HepG2 (cell line): Measurements from ENCODE around the gene EPHA1. TPM values are rescaled to one million over a fixed set of nuclear protein-coding genes. Genes with fewer than 3 reads are reported as not detected.

Experiments
- CBX1 ChIP-seq: IDR thresholded peaks from one replicate; pipeline ENCODE4 v1.6.1; 2016; ENCODE audit warnings: antibody characterized with exemption, low read depth
- FOXK2 ChIP-seq: fragments of 450-650 bp; IDR thresholded peaks from 2 replicates; pipeline ENCODE4 v1.6.1; 2016
- MXI1 ChIP-seq: IDR thresholded peaks from 3 replicates; pipeline ENCODE4 v1.6.1; 2012; ENCODE audit warnings: low read depth, low read length, inconsistent platforms, borderline replicate concordance
- ZFP82 ChIP-seq: sonication (generic); formaldehyde crosslinking; IDR thresholded peaks from 2 replicates; pipeline ENCODE4 v1.5.1; 2020; ENCODE audit warnings: mild to moderate bottlenecking, missing genetic modification reagents, borderline replicate concordance
- ZNF547 ChIP-seq: sonication (generic); formaldehyde crosslinking; IDR thresholded peaks from 2 replicates; pipeline ENCODE4 v1.5.1; 2020; ENCODE audit warnings: mild to moderate bottlenecking, missing genetic modification reagents
- ZNF557 ChIP-seq: sonication (generic); formaldehyde crosslinking; IDR thresholded peaks from 2 replicates; pipeline ENCODE4 v1.4.0; 2020; ENCODE audit warnings: missing genetic modification reagents
- polyA plus RNA-seq, 8 experiments: library from polyadenylated mRNA; depleted of rRNA in 3 of 8; stranded (reverse) in 7 of 8; unstranded in 1 of 8; fragments of >200 nt; fragmentation: Illumina TruSeq in 4 of 8; extraction: Trizol in 4 of 8; gene quantifications; 2 replicates each; pipeline versions ENCODE4 v1.2.1 to v1.2.3, GENCODE V29; 2011 to 2016; ENCODE audit warnings: low read depth in 4 of 8, missing spikeins in 1 of 8, mixed read lengths in 1 of 8; ENCODE audit not compliant: insufficient read depth in 1 of 8
- total RNA-seq, 5 experiments: library from RNA; depleted of rRNA; stranded (reverse); fragments of >200 nt; fragmentation: Illumina TruSeq; extraction: Trizol; gene quantifications; 2 replicates each; pipeline ENCODE4 v1.2.3, GENCODE V29; 2016; ENCODE audit warnings: low read depth in 1 of 5
- TF ChIP-seq, protein P1 (sequence below): sonication (generic); IDR thresholded peaks from 2 replicates; pipeline ENCODE4 v1.6.1; 2016; ENCODE audit warnings: low read depth, borderline replicate concordance
- TF ChIP-seq, protein P2 (sequence below): sonication (generic); formaldehyde crosslinking; IDR thresholded peaks from 2 replicates; pipeline ENCODE4 v1.9.0; 2022; ENCODE audit warnings: missing genetic modification reagents, mild to moderate bottlenecking, borderline replicate concordance
- TF ChIP-seq, protein P3 (sequence below): IDR thresholded peaks from 2 replicates; pipeline ENCODE4 v1.6.1; 2016; ENCODE audit warnings: missing compliant biosample characterization, missing genetic modification reagents, borderline replicate concordance
- TF ChIP-seq, protein P4 (sequence below): sonication (generic); formaldehyde crosslinking; IDR thresholded peaks from 2 replicates; pipeline ENCODE4 v1.8.1; 2023; ENCODE audit warnings: mild to moderate bottlenecking, missing genetic modification reagents
- TF ChIP-seq, protein P5 (sequence below): sonication (generic); formaldehyde crosslinking; IDR thresholded peaks from 2 replicates; pipeline ENCODE4 v1.4.0; 2020; ENCODE audit warnings: missing genetic modification reagents
- TF ChIP-seq, protein P6 (sequence below): sonication (generic); formaldehyde crosslinking; IDR thresholded peaks from 2 replicates; pipeline ENCODE4 v1.4.0; 2020; ENCODE audit warnings: missing genetic modification reagents, mild to moderate bottlenecking, borderline replicate concordance
- TF ChIP-seq, protein P7 (sequence below), 2 experiments: sonication (generic) in 1 of 2; formaldehyde crosslinking in 1 of 2; IDR thresholded peaks; 2 replicates each; pipeline versions ENCODE4 v1.4.0 to v1.6.1; 2018 to 2020; ENCODE audit warnings: missing genetic modification reagents in 2 of 2, borderline replicate concordance in 1 of 2, low read depth in 1 of 2, mild to moderate bottlenecking in 1 of 2, missing biosample characterization in 1 of 2

Gene EPHA1
- total and polyA plus RNA-seq, 2 of the 13 experiments (the other 11 are each of a cell fraction or from before 2014, with no cell fraction given) = 4.6 to 17.1 TPM

DNA sequence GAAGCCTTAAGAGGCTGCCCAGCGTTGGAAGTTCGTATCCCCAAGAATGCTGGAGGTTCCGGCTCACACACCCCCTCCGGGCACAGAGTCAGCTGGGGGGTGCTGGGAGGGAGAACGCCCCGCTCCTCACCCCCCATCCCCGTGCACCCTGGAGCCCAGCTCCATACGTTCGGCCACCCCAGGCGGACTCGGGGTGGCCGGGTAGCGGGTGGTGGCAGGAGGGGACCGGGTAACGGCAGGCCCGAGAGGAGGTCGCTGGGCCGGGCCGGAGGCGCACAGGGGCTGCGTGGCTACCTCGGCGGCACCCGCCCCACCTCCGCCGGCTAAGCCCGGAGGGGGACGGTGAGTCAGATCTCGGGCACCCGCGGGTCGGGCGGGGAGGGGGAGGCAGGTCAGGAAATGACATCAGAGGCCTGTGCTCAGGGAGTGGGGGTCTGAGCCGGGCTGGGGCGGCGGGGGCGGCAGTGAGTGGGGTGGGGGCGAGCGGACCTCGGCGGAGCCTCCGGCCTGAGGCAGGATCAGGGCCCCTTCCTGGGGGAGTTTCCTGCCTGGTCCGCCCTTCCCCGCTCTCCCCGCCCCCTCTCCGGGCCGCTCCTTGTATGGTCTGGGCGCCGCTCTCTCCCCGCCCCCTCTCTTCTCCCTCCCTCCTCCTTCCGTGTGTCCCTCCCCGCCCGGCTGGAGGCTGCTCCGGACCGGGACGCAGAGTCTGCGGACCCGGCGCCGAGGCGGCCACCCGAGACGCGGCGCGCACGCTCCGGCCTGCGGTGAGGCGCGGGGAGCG, 27.8 kb downstream of the EPHA1 start, which contains the start of gene ZYX (continued):
- TF ChIP-seq, protein P1, sequence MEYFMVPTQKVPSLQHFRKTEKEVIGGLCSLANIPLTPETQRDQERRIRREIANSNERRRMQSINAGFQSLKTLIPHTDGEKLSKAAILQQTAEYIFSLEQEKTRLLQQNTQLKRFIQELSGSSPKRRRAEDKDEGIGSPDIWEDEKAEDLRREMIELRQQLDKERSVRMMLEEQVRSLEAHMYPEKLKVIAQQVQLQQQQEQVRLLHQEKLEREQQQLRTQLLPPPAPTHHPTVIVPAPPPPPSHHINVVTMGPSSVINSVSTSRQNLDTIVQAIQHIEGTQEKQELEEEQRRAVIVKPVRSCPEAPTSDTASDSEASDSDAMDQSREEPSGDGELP = peak; percentile 58; the same call in 1 of the 2 replicates
- no peak for TF ChIP-seq ZNF557 (CRISPR knock-in tag)
- no peak for TF ChIP-seq FOXK2
- TF ChIP-seq, protein P2, sequence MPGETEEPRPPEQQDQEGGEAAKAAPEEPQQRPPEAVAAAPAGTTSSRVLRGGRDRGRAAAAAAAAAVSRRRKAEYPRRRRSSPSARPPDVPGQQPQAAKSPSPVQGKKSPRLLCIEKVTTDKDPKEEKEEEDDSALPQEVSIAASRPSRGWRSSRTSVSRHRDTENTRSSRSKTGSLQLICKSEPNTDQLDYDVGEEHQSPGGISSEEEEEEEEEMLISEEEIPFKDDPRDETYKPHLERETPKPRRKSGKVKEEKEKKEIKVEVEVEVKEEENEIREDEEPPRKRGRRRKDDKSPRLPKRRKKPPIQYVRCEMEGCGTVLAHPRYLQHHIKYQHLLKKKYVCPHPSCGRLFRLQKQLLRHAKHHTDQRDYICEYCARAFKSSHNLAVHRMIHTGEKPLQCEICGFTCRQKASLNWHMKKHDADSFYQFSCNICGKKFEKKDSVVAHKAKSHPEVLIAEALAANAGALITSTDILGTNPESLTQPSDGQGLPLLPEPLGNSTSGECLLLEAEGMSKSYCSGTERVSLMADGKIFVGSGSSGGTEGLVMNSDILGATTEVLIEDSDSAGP (CRISPR knock-in tag) = peak; percentile 76; the same call in 1 of the 2 replicates
- TF ChIP-seq, protein P3, sequence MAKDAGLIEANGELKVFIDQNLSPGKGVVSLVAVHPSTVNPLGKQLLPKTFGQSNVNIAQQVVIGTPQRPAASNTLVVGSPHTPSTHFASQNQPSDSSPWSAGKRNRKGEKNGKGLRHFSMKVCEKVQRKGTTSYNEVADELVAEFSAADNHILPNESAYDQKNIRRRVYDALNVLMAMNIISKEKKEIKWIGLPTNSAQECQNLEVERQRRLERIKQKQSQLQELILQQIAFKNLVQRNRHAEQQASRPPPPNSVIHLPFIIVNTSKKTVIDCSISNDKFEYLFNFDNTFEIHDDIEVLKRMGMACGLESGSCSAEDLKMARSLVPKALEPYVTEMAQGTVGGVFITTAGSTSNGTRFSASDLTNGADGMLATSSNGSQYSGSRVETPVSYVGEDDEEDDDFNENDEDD (CRISPR knock-in tag) = peak; percentile 38; the same call in 1 of the 2 replicates
- TF ChIP-seq, protein P4, sequence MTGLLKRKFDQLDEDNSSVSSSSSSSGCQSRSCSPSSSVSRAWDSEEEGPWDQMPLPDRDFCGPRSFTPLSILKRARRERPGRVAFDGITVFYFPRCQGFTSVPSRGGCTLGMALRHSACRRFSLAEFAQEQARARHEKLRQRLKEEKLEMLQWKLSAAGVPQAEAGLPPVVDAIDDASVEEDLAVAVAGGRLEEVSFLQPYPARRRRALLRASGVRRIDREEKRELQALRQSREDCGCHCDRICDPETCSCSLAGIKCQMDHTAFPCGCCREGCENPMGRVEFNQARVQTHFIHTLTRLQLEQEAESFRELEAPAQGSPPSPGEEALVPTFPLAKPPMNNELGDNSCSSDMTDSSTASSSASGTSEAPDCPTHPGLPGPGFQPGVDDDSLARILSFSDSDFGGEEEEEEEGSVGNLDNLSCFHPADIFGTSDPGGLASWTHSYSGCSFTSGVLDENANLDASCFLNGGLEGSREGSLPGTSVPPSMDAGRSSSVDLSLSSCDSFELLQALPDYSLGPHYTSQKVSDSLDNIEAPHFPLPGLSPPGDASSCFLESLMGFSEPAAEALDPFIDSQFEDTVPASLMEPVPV (CRISPR knock-in tag) = peak; percentile 76; the same call in 1 of the 2 replicates
- TF ChIP-seq ZFP82 (CRISPR knock-in tag) = no peak
- TF ChIP-seq MXI1 = peak; percentile 4; the same call in 1 of the 3 replicates
- peak; percentile 19; the same call in 1 of the 2 replicates for TF ChIP-seq ZNF547
- TF ChIP-seq CBX1 = peak; percentile 11
- TF ChIP-seq, protein P5, sequence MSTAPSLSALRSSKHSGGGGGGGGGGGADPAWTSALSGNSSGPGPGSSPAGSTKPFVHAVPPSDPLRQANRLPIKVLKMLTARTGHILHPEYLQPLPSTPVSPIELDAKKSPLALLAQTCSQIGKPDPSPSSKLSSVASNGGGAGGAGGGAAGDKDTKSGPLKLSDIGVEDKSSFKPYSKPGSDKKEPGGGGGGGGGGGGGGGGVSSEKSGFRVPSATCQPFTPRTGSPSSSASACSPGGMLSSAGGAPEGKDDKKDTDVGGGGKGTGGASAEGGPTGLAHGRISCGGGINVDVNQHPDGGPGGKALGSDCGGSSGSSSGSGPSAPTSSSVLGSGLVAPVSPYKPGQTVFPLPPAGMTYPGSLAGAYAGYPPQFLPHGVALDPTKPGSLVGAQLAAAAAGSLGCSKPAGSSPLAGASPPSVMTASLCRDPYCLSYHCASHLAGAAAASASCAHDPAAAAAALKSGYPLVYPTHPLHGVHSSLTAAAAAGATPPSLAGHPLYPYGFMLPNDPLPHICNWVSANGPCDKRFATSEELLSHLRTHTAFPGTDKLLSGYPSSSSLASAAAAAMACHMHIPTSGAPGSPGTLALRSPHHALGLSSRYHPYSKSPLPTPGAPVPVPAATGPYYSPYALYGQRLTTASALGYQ (CRISPR knock-in tag) = no peak
- TF ChIP-seq, protein P6, sequence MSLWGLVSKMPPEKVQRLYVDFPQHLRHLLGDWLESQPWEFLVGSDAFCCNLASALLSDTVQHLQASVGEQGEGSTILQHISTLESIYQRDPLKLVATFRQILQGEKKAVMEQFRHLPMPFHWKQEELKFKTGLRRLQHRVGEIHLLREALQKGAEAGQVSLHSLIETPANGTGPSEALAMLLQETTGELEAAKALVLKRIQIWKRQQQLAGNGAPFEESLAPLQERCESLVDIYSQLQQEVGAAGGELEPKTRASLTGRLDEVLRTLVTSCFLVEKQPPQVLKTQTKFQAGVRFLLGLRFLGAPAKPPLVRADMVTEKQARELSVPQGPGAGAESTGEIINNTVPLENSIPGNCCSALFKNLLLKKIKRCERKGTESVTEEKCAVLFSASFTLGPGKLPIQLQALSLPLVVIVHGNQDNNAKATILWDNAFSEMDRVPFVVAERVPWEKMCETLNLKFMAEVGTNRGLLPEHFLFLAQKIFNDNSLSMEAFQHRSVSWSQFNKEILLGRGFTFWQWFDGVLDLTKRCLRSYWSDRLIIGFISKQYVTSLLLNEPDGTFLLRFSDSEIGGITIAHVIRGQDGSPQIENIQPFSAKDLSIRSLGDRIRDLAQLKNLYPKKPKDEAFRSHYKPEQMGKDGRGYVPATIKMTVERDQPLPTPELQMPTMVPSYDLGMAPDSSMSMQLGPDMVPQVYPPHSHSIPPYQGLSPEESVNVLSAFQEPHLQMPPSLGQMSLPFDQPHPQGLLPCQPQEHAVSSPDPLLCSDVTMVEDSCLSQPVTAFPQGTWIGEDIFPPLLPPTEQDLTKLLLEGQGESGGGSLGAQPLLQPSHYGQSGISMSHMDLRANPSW (CRISPR knock-in tag) = no peak
- TF ChIP-seq, protein P7, sequence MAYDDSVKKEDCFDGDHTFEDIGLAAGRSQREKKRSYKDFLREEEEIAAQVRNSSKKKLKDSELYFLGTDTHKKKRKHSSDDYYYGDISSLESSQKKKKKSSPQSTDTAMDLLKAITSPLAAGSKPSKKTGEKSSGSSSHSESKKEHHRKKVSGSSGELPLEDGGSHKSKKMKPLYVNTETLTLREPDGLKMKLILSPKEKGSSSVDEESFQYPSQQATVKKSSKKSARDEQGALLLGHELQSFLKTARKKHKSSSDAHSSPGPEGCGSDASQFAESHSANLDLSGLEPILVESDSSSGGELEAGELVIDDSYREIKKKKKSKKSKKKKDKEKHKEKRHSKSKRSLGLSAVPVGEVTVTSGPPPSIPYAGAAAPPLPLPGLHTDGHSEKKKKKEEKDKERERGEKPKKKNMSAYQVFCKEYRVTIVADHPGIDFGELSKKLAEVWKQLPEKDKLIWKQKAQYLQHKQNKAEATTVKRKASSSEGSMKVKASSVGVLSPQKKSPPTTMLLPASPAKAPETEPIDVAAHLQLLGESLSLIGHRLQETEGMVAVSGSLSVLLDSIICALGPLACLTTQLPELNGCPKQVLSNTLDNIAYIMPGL (CRISPR knock-in tag; IDR thresholded peaks at IDR 0.05; ENCODE audit: borderline replicate concordance in 1 of 2, low read depth in 1 of 2) = peak in 1 of 2 experiments; percentile 82; a peak in 3 of 4 replicates
